Natural killer cell (primary cell): ENCODE measurements around the gene TUBB. TPM values are rescaled to one million over a fixed set of nuclear protein-coding genes. Genes with fewer than 3 reads are reported as not detected.
A peak's percentile ranks its signal among the peaks of the same experiment; 100 is the strongest.

Source experiments
- ATAC-seq, 3 donors: fragments of 150-1000 bp in 2 of 3; fragments of 200-7000 bp in 1 of 3; cut with Tn5 transposase; 1 replicate in 1 of 3; 2 replicates in 2 of 3; pipeline ENCODE4 v1.10.0; 2021; ENCODE audit warnings: mild to moderate bottlenecking in 2 of 3, moderate library complexity in 2 of 3
- DNase-seq, 2 donors: peaks; one replicate each; pipeline versions ENCODE4 v3.0.0 to v3.0.0-alpha.2; 2013 to 2021; ENCODE audit warnings: mixed read lengths in 1 of 2
- H3K27ac ChIP-seq: one replicate; pipeline ENCODE4 v1.5.1; 2013; ENCODE audit warnings: mild to moderate bottlenecking, low read length
- H3K27me3 ChIP-seq: one replicate; pipeline ENCODE4 v1.6.1; 2013; ENCODE audit warnings: low read length; ENCODE audit not compliant: control insufficient read depth, insufficient read depth
- H3K36me3 ChIP-seq: one replicate; pipeline ENCODE4 v1.6.1; 2013; ENCODE audit warnings: low read length; ENCODE audit not compliant: control insufficient read depth, insufficient read depth
- H3K4me1 ChIP-seq: one replicate; pipeline ENCODE4 v1.6.1; 2013; ENCODE audit warnings: low read length; ENCODE audit not compliant: control insufficient read depth, insufficient read depth
- H3K4me3 ChIP-seq: one replicate; pipeline ENCODE4 v1.5.1; 2013; ENCODE audit warnings: low read length
- H3K9me3 ChIP-seq: one replicate; pipeline ENCODE4 v1.6.1; 2013; ENCODE audit warnings: low read length; ENCODE audit not compliant: control insufficient read depth, insufficient read depth
- H3K27ac Mint-ChIP-seq, 2 donors: one replicate each; pipeline ENCODE4 v1.8.0; 2022; ENCODE audit warnings: mild to moderate bottlenecking in 2 of 2, mixed read lengths in 2 of 2, moderate library complexity in 1 of 2
- H3K27me3 Mint-ChIP-seq, 2 donors: one replicate each; pipeline ENCODE4 v1.8.0; 2022; ENCODE audit warnings: low read depth in 2 of 2, mixed read lengths in 2 of 2
- H3K36me3 Mint-ChIP-seq: one replicate; pipeline ENCODE4 v1.8.0; 2022; ENCODE audit warnings: mixed read lengths
- H3K4me1 Mint-ChIP-seq, 2 donors: one replicate each; pipeline ENCODE4 v1.8.0; 2022; ENCODE audit warnings: mixed read lengths in 2 of 2
- H3K4me3 Mint-ChIP-seq: one replicate; pipeline ENCODE4 v1.8.0; 2022; ENCODE audit warnings: mild to moderate bottlenecking, moderate library complexity, mixed read lengths
- H3K9me3 Mint-ChIP-seq, 2 donors: one replicate each; pipeline ENCODE4 v1.8.0; 2022; ENCODE audit warnings: mixed read lengths in 2 of 2
- CTCF ChIP-seq: fragments of 200-600 bp; IDR thresholded peaks from one replicate; pipeline ENCODE4 v1.8.0; 2022; ENCODE audit warnings: antibody characterized with exemption
- WGBS: methylation state at CpG from one replicate; pipeline ENCODE4 v1.1.7; 2013; ENCODE audit warnings: missing lambda C conversion rate; ENCODE audit not compliant: insufficient coverage; 5-methylcytosine and 5-hydroxymethylcytosine counted together
- intact Hi-C: fragments of 100-400 bp; cut with micrococcal nuclease; formaldehyde crosslinking; loops from one replicate; pipeline ENCODE4 v1.14.2; 2022
- total RNA-seq, 4 donors: library from RNA; stranded (reverse); fragments of 120-200 nt in 1 of 4; gene quantifications; one replicate each; pipeline versions ENCODE4 v1.2.3 to v1.2.4, GENCODE V29; 2013 to 2022

Gene TUBB
- total RNA-seq, 3 donors from 2014 or later (not counting 1 experiment from before 2014, with no cell fraction given), result 121 to 168 (median 127) TPM

- no peaks in the 10 kb centered on the region for H3K27me3 Mint-ChIP-seq
- peak overlapping the region; percentile 96 for H3K4me3 Mint-ChIP-seq
- H3K4me1 ChIP-seq, result peaks cover 61% of the 10 kb centered on the region
- H3K9me3 ChIP-seq, result no peaks in the 10 kb centered on the region
- H3K4me1 Mint-ChIP-seq, result peaks cover 52 to 79% of the 10 kb centered on the region in 2 donors
- H3K27me3 ChIP-seq, result no peaks in the 10 kb centered on the region
- DNase-seq, result peak in 1 of 2 donors; percentile 37
- TF ChIP-seq CTCF, result no peak
- 8% methylated on average over 3 of the region's 4 CpGs for WGBS
- intact Hi-C loops, result loop anchor here (1.0 to 5.0 kb wide), 2 partner anchors 36 to 196 kb away; partner anchors contain the start of gene MDC1
- H3K27ac Mint-ChIP-seq, result peak overlapping the region; percentile 91 to 98
- ATAC-seq, result no peak
- peak overlapping the region; percentile 96 for H3K4me3 ChIP-seq
- peaks cover 34% of the 10 kb centered on the region for H3K36me3 ChIP-seq
- no peaks in the 10 kb centered on the region for H3K9me3 Mint-ChIP-seq
- peaks cover 14% of the 10 kb centered on the region for H3K36me3 Mint-ChIP-seq
- peak overlapping the region; percentile 84 for H3K27ac ChIP-seq
Observed at GRCh38 chr6:30681766-30682142, 38.4 kb upstream of the TUBB start.

GRCh38 chr6:30682143-30683117 lies 37.7 kb upstream of the TUBB start:
- DNase-seq (peak; percentile 82 to 94), ATAC-seq (peak; percentile 65 to 88 (median 78))
- Histone ChIP-seq H3K4me1 (peaks cover 65% of the 10 kb centered on the region), H3K27ac (peak overlapping the region; percentile 84), H3K9me3 (no peaks in the 10 kb centered on the region), H3K4me3 (peak overlapping the region; percentile 96), H3K36me3 (peaks cover 27% of the 10 kb centered on the region), H3K27me3 (no peaks in the 10 kb centered on the region)
- Mint-ChIP-seq H3K27ac (peak overlapping the region; percentile 91 to 98), H3K4me1 (peaks cover 52 to 80% of the 10 kb centered on the region in 2 donors), H3K9me3 (no peaks in the 10 kb centered on the region), H3K36me3 (peaks cover 13% of the 10 kb centered on the region), H3K27me3 (no peaks in the 10 kb centered on the region), H3K4me3 (peak overlapping the region; percentile 96)
- TF ChIP-seq CTCF, result no peak
- 0% methylated on average over 8 of the region's 11 CpGs for WGBS
- intact Hi-C loops, result loop anchor here (1.0 to 5.0 kb wide), 2 partner anchors 35 to 195 kb away; partner anchors contain the start of gene MDC1

- WGBS, result under 1% methylated on average over 7 of the region's 7 CpGs
- Histone ChIP-seq H3K27ac (peak overlapping the region; percentile 84), H3K4me1 (peaks cover 75% of the 10 kb centered on the region), H3K27me3 (no peaks in the 10 kb centered on the region), H3K4me3 (peak overlapping the region; percentile 96), H3K9me3 (no peaks in the 10 kb centered on the region), H3K36me3 (peaks cover 19% of the 10 kb centered on the region)
- peaks cover 61 to 89% of the 10 kb centered on the region in 2 donors for H3K4me1 Mint-ChIP-seq
- intact Hi-C loops, result loop anchor here (5.0 kb wide), 1 partner anchor 194 kb away; no protein-coding TSS in a partner anchor
- no peaks in the 10 kb centered on the region for H3K9me3 Mint-ChIP-seq
- no peaks in the 10 kb centered on the region for H3K27me3 Mint-ChIP-seq
- peaks cover 13% of the 10 kb centered on the region for H3K36me3 Mint-ChIP-seq
- ATAC-seq, result no peak
- peak overlapping the region; percentile 96 for H3K4me3 Mint-ChIP-seq
- peak overlapping the region; percentile 91 to 98 for H3K27ac Mint-ChIP-seq
- no peak for TF ChIP-seq CTCF
- DNase-seq, result peak in 1 of 2 donors; percentile 22
Observed at GRCh38 chr6:30683183-30683979, 36.8 kb upstream of the TUBB start.
